SK-N-SH (cell line): ENCODE data around the gene FOXK2.

Source experiments
- CTCF ChIP-seq: fragments of 200-600 bp; sonication (generic); IDR thresholded peaks from 2 replicates; pipeline ENCODE4 v1.6.1; 2017; ENCODE audit warnings: antibody characterized with exemption, mild to moderate bottlenecking, moderate library complexity
- EP300 ChIP-seq, 2 experiments: IDR thresholded peaks; 2 replicates each; pipeline versions ENCODE4 v1.4.0 to v1.6.1; 2012; ENCODE audit warnings: borderline replicate concordance in 1 of 2, low read depth in 1 of 2, low read length in 1 of 2
- GABPA ChIP-seq: IDR thresholded peaks from 2 replicates; pipeline ENCODE4 v1.4.0; 2012; ENCODE audit warnings: low read depth, mild to moderate bottlenecking
- GATA2 ChIP-seq: sonication (generic); formaldehyde crosslinking; IDR thresholded peaks from 2 replicates; pipeline ENCODE4 v1.5.0; 2020; ENCODE audit warnings: mild to moderate bottlenecking, missing genetic modification reagents
- NFIC ChIP-seq: IDR thresholded peaks from 2 replicates; pipeline ENCODE4 v1.4.0; 2012; ENCODE audit warnings: borderline replicate concordance
- POLR2AphosphoS5 ChIP-seq: IDR thresholded peaks from 2 replicates; pipeline ENCODE4 v1.6.1; 2012; ENCODE audit warnings: low read depth, low read length
- RCOR1 ChIP-seq: fragments of 150-350 bp; IDR thresholded peaks from 2 replicates; pipeline ENCODE4 v1.6.1; 2017; ENCODE audit warnings: antibody characterized with exemption, low read length
- RFX5 ChIP-seq: IDR thresholded peaks from 2 replicates; pipeline ENCODE4 v1.6.1; 2012; ENCODE audit warnings: mild to moderate bottlenecking, improper control_type of control experiment, low read length
- TAF1 ChIP-seq: IDR thresholded peaks from 2 replicates; pipeline ENCODE4 v1.6.1; 2012; ENCODE audit warnings: low read depth, mild to moderate bottlenecking, low read length, moderate library complexity, borderline replicate concordance
- TEAD4 ChIP-seq: IDR thresholded peaks from 2 replicates; pipeline ENCODE4 v1.4.0; 2012; ENCODE audit warnings: mild to moderate bottlenecking, borderline replicate concordance; ENCODE audit not compliant: insufficient read depth
- USF2 ChIP-seq: fragments of 150-350 bp; IDR thresholded peaks from 2 replicates; pipeline ENCODE4 v1.6.1; 2017; ENCODE audit warnings: antibody characterized with exemption, low read length, low read depth, borderline replicate concordance
- ZBTB33 ChIP-seq: IDR thresholded peaks from 2 replicates; pipeline ENCODE4 v1.4.0; 2012; ENCODE audit warnings: low read depth, borderline replicate concordance

GRCh38 chr17:82590881-82591539 is 71.5 kb downstream of the FOXK2 start:
- TF ChIP-seq POLR2AphosphoS5 = no peak
- TF ChIP-seq EP300 (IDR thresholded peaks at IDR 0.05; ENCODE audit: borderline replicate concordance in 1 of 2, low read depth in 1 of 2, low read length in 1 of 2) = no peak
- no peak for TF ChIP-seq GABPA
- TF ChIP-seq GATA2 = no peak
- TF ChIP-seq RFX5 = no peak
- TF ChIP-seq CTCF = no peak
- no peak for TF ChIP-seq TEAD4
- TF ChIP-seq USF2 = no peak
- TF ChIP-seq ZBTB33 = no peak
- no peak for TF ChIP-seq TAF1
- TF ChIP-seq NFIC = no peak
- no peak for TF ChIP-seq RCOR1
